C4-2B (cell line): ENCODE measurements around the gene ARIH2.
A peak's percentile ranks its signal among the peaks of the same experiment; 100 is the strongest.

Experiments
- CTCF ChIP-seq: fragments of 450-650 bp; conservative IDR thresholded peaks from 2 replicates; pipeline ENCODE4 v1.5.1; 2017; ENCODE audit warnings: mild to moderate bottlenecking
- ZFX ChIP-seq: fragments of 450-650 bp; IDR thresholded peaks from 2 replicates; pipeline ENCODE4 v1.6.1; 2017

- TF ChIP-seq CTCF (peak; percentile 74), ZFX (no peak)
Measured at GRCh38 chr3:49013738-49014660, 95.4 kb downstream of the ARIH2 start.
